K562 (cell line): ENCODE data around the gene SORBS2.

Source experiments
- CHCHD3 ChIP-seq: fragments of 250-450 bp; sonication (Bioruptor Pico); IDR thresholded peaks from 2 replicates; pipeline ENCODE4 v2.1.2; 2022; ENCODE audit warnings: mild to moderate bottlenecking
- CTCF ChIP-seq, 3 experiments: IDR thresholded peaks in 2 of 3; conservative IDR thresholded peaks in 1 of 3; 2 replicates each; pipeline ENCODE4 v1.5.1; 2011 to 2012; ENCODE audit warnings: low read length in 3 of 3, mild to moderate bottlenecking in 3 of 3, control low read depth in 2 of 3, improper control_type of control experiment in 1 of 3, inconsistent platforms in 1 of 3, low read depth in 1 of 3, mixed read lengths in 1 of 3, moderate library complexity in 1 of 3; ENCODE audit not compliant: insufficient read depth in 2 of 3
- EZH2 ChIP-seq: IDR thresholded peaks from 2 replicates; pipeline ENCODE4 v1.6.1; 2012; ENCODE audit warnings: low read depth, mild to moderate bottlenecking, inconsistent platforms, low read length, borderline replicate concordance
- FOXM1 ChIP-seq, 2 experiments: fragments of 450-650 bp in 1 of 2; sonication (generic) in 1 of 2; formaldehyde crosslinking in 1 of 2; IDR thresholded peaks; 2 replicates each; pipeline versions ENCODE4 v1.6.1 to v1.9.0; 2017 to 2022; ENCODE audit warnings: low read depth in 2 of 2, mild to moderate bottlenecking in 2 of 2, missing genetic modification reagents in 1 of 2, moderate library complexity in 1 of 2
- FOXP1 ChIP-seq: sonication (generic); formaldehyde crosslinking; IDR thresholded peaks from 2 replicates; pipeline ENCODE4 v1.8.0; 2022; ENCODE audit warnings: mild to moderate bottlenecking, missing genetic modification reagents
- HIVEP1 ChIP-seq: fragments of 250-450 bp; sonication (Bioruptor Pico); IDR thresholded peaks from 2 replicates; pipeline ENCODE4 v1.4.0; 2020; ENCODE audit warnings: mild to moderate bottlenecking
- RNF219 ChIP-seq: fragments of 250-450 bp; sonication (Bioruptor Pico); IDR thresholded peaks from 2 replicates; pipeline ENCODE4 v1.5.0; 2022; ENCODE audit warnings: mild to moderate bottlenecking
- SLC30A9 ChIP-seq: fragments of 250-450 bp; sonication (Bioruptor Pico); IDR thresholded peaks from 2 replicates; pipeline ENCODE4 v1.8.0; 2022; ENCODE audit warnings: mild to moderate bottlenecking, moderate library complexity
- SMARCE1 ChIP-seq: fragments of 450-650 bp; IDR thresholded peaks from 2 replicates; pipeline ENCODE4 v1.7.1; 2016; ENCODE audit warnings: mild to moderate bottlenecking
- ZBTB17 ChIP-seq: fragments of 450-650 bp; formaldehyde crosslinking; IDR thresholded peaks from 2 replicates; pipeline ENCODE4 v1.4.0; 2020; ENCODE audit warnings: mild to moderate bottlenecking
- ZBTB33 ChIP-seq: sonication (generic); formaldehyde crosslinking; IDR thresholded peaks from 2 replicates; pipeline ENCODE4 v1.8.1; 2023; ENCODE audit warnings: mild to moderate bottlenecking, missing genetic modification reagents
- ZFP36 ChIP-seq: fragments of 150-350 bp; IDR thresholded peaks from 2 replicates; pipeline ENCODE4 v1.6.1; 2018; ENCODE audit warnings: low read length, low read depth; ENCODE audit not compliant: partially characterized antibody
- ZNF274 ChIP-seq: IDR thresholded peaks from 2 replicates; pipeline ENCODE4 v1.6.1; 2011; ENCODE audit warnings: low read depth, mild to moderate bottlenecking, low read length, moderate library complexity, borderline replicate concordance

GRCh38 chr4:185833055-185833598 is 21.1 kb upstream of the SORBS2 start:
- no peak for TF ChIP-seq ZBTB17 (CRISPR knock-in tag)
- TF ChIP-seq SMARCE1, result no peak
- TF ChIP-seq ZFP36, result no peak
- no peak for TF ChIP-seq ZBTB33 (CRISPR knock-in tag)
- TF ChIP-seq CHCHD3 (CRISPR knock-in tag), result no peak
- TF ChIP-seq EZH2, result no peak
- TF ChIP-seq HIVEP1, result no peak
- no peak for TF ChIP-seq FOXP1 (CRISPR knock-in tag)
- no peak for TF ChIP-seq ZNF274
- TF ChIP-seq RNF219 (CRISPR knock-in tag), result no peak
- TF ChIP-seq CTCF (IDR thresholded peaks at IDR 0.05 in 2 of 3, conservative IDR thresholded peaks at IDR 0.05 in 1 of 3; ENCODE audit: insufficient read depth in 2 of 3, low read depth in 1 of 3, low read length in 3 of 3), result no peak
- no peak for TF ChIP-seq SLC30A9
- TF ChIP-seq FOXM1 (IDR thresholded peaks at IDR 0.05; ENCODE audit: low read depth), result no peak
- no peak for TF ChIP-seq FOXM1 (CRISPR knock-in tag; IDR thresholded peaks at IDR 0.05; ENCODE audit: low read depth)
